Measurements from ENCODE around the gene TRIM67.
A peak's percentile ranks its signal among the peaks of the same experiment; 100 is the strongest.

Gene TRIM67

GRCh38 chr1:231160895-231161666 is 777 bp upstream of the TRIM67 start:
- Histone ChIP-seq H3K36me3 (ENCODE audit: control insufficient read depth, insufficient read depth, low read length) (no peaks in the 10 kb centered on the region), H3K4me3 (ENCODE audit: low read length) (no peak overlapping the region), H3K27me3 (ENCODE audit: control insufficient read depth, insufficient read depth, low read length) (peaks cover 10% of the 10 kb centered on the region), H3K27ac (ENCODE audit: low read depth, low read length) (no peak overlapping the region), H3K9ac (ENCODE audit: low read length) (no peak overlapping the region), H3K4me1 (ENCODE audit: control insufficient read depth, insufficient read depth, low read length) (no peaks in the 10 kb centered on the region)

- Histone ChIP-seq H3K9ac (ENCODE audit: low read length) (no peak overlapping the region), H3K27me3 (ENCODE audit: control insufficient read depth, insufficient read depth, low read length) (peaks cover 10% of the 10 kb centered on the region), H3K27ac (ENCODE audit: low read depth, low read length) (no peak overlapping the region), H3K4me3 (ENCODE audit: low read length) (peak overlapping the region; percentile 27), H3K4me1 (ENCODE audit: control insufficient read depth, insufficient read depth, low read length) (no peaks in the 10 kb centered on the region), H3K36me3 (ENCODE audit: control insufficient read depth, insufficient read depth, low read length) (no peaks in the 10 kb centered on the region)
Measured at GRCh38 chr1:231162297-231162969, 575 bp downstream of the TRIM67 start.

- H3K4me1 ChIP-seq (ENCODE audit: control insufficient read depth, insufficient read depth, low read length) = no peaks in the 10 kb centered on the region
- no peak overlapping the region for H3K9ac ChIP-seq (ENCODE audit: low read length)
- no peak overlapping the region for H3K27ac ChIP-seq (ENCODE audit: low read depth, low read length)
- peak overlapping the region; percentile 27 for H3K4me3 ChIP-seq (ENCODE audit: low read length)
- H3K27me3 ChIP-seq (ENCODE audit: control insufficient read depth, insufficient read depth, low read length) = peaks cover 10% of the 10 kb centered on the region
- H3K36me3 ChIP-seq (ENCODE audit: control insufficient read depth, insufficient read depth, low read length) = no peaks in the 10 kb centered on the region
Measured at GRCh38 chr1:231162970-231163829, 1.3 kb downstream of the TRIM67 start.

- Histone ChIP-seq H3K36me3 (ENCODE audit: control insufficient read depth, insufficient read depth, low read length) (no peaks in the 10 kb centered on the region), H3K27ac (ENCODE audit: low read depth, low read length) (no peak overlapping the region), H3K27me3 (ENCODE audit: control insufficient read depth, insufficient read depth, low read length) (peaks cover 10% of the 10 kb centered on the region), H3K4me1 (ENCODE audit: control insufficient read depth, insufficient read depth, low read length) (no peaks in the 10 kb centered on the region), H3K4me3 (ENCODE audit: low read length) (no peak overlapping the region), H3K9ac (ENCODE audit: low read length) (no peak overlapping the region)
Measured at GRCh38 chr1:231163830-231164427, 2.1 kb downstream of the TRIM67 start.

GRCh38 chr1:231165371-231165770 is 3.5 kb downstream of the TRIM67 start:
- Histone ChIP-seq H3K4me1 (ENCODE audit: control insufficient read depth, insufficient read depth, low read length) (no peaks in the 10 kb centered on the region), H3K9ac (ENCODE audit: low read length) (no peak overlapping the region), H3K36me3 (ENCODE audit: control insufficient read depth, insufficient read depth, low read length) (no peaks in the 10 kb centered on the region), H3K27ac (ENCODE audit: low read depth, low read length) (no peak overlapping the region), H3K27me3 (ENCODE audit: control insufficient read depth, insufficient read depth, low read length) (peaks cover 10% of the 10 kb centered on the region), H3K4me3 (ENCODE audit: low read length) (no peak overlapping the region)

GRCh38 chr1:231166398-231166797 is 4.5 kb downstream of the TRIM67 start:
- Histone ChIP-seq H3K27me3 (ENCODE audit: control insufficient read depth, insufficient read depth, low read length) (peaks cover 10% of the 10 kb centered on the region), H3K36me3 (ENCODE audit: control insufficient read depth, insufficient read depth, low read length) (no peaks in the 10 kb centered on the region), H3K9ac (ENCODE audit: low read length) (no peak overlapping the region), H3K4me3 (ENCODE audit: low read length) (no peak overlapping the region), H3K27ac (ENCODE audit: low read depth, low read length) (no peak overlapping the region), H3K4me1 (ENCODE audit: control insufficient read depth, insufficient read depth, low read length) (no peaks in the 10 kb centered on the region)

- no peak overlapping the region for H3K4me3 ChIP-seq (ENCODE audit: low read length)
- H3K27ac ChIP-seq (ENCODE audit: low read depth, low read length) = no peak overlapping the region
- H3K36me3 ChIP-seq (ENCODE audit: control insufficient read depth, insufficient read depth, low read length) = no peaks in the 10 kb centered on the region
- H3K4me1 ChIP-seq (ENCODE audit: control insufficient read depth, insufficient read depth, low read length) = no peaks in the 10 kb centered on the region
- no peak overlapping the region for H3K9ac ChIP-seq (ENCODE audit: low read length)
- H3K27me3 ChIP-seq (ENCODE audit: control insufficient read depth, insufficient read depth, low read length) = no peaks in the 10 kb centered on the region
Measured at GRCh38 chr1:231170875-231171274, 9.0 kb downstream of the TRIM67 start.

- H3K27me3 ChIP-seq (ENCODE audit: control insufficient read depth, insufficient read depth, low read length) = no peaks in the 10 kb centered on the region
- no peak overlapping the region for H3K27ac ChIP-seq (ENCODE audit: low read depth, low read length)
- H3K36me3 ChIP-seq (ENCODE audit: control insufficient read depth, insufficient read depth, low read length) = no peaks in the 10 kb centered on the region
- H3K4me3 ChIP-seq (ENCODE audit: low read length) = no peak overlapping the region
- no peak overlapping the region for H3K9ac ChIP-seq (ENCODE audit: low read length)
- H3K4me1 ChIP-seq (ENCODE audit: control insufficient read depth, insufficient read depth, low read length) = no peaks in the 10 kb centered on the region
Measured at GRCh38 chr1:231171623-231172197, 9.9 kb downstream of the TRIM67 start.

- H3K27me3 ChIP-seq (ENCODE audit: control insufficient read depth, insufficient read depth, low read length) = no peaks in the 10 kb centered on the region
- no peak overlapping the region for H3K9ac ChIP-seq (ENCODE audit: low read length)
- H3K27ac ChIP-seq (ENCODE audit: low read depth, low read length) = no peak overlapping the region
- no peaks in the 10 kb centered on the region for H3K36me3 ChIP-seq (ENCODE audit: control insufficient read depth, insufficient read depth, low read length)
- H3K4me1 ChIP-seq (ENCODE audit: control insufficient read depth, insufficient read depth, low read length) = no peaks in the 10 kb centered on the region
- no peak overlapping the region for H3K4me3 ChIP-seq (ENCODE audit: low read length)
Measured at GRCh38 chr1:231172411-231172810, 10.6 kb downstream of the TRIM67 start.

GRCh38 chr1:231176421-231176820 is 14.6 kb downstream of the TRIM67 start:
- Histone ChIP-seq H3K27ac (ENCODE audit: low read depth, low read length) (no peak overlapping the region), H3K4me3 (ENCODE audit: low read length) (no peak overlapping the region), H3K36me3 (ENCODE audit: control insufficient read depth, insufficient read depth, low read length) (no peaks in the 10 kb centered on the region), H3K9ac (ENCODE audit: low read length) (no peak overlapping the region), H3K4me1 (ENCODE audit: control insufficient read depth, insufficient read depth, low read length) (no peaks in the 10 kb centered on the region), H3K27me3 (ENCODE audit: control insufficient read depth, insufficient read depth, low read length) (no peaks in the 10 kb centered on the region)

- H3K27ac ChIP-seq (ENCODE audit: low read depth, low read length) = no peak overlapping the region
Measured at GRCh38 chr1:231177226-231177625, 15.4 kb downstream of the TRIM67 start.

GRCh38 chr1:231177936-231178335 is 16.1 kb downstream of the TRIM67 start:
- no peaks in the 10 kb centered on the region for H3K4me1 ChIP-seq (ENCODE audit: control insufficient read depth, insufficient read depth, low read length)
- no peaks in the 10 kb centered on the region for H3K27me3 ChIP-seq (ENCODE audit: control insufficient read depth, insufficient read depth, low read length)
- no peaks in the 10 kb centered on the region for H3K36me3 ChIP-seq (ENCODE audit: control insufficient read depth, insufficient read depth, low read length)
- no peak overlapping the region for H3K27ac ChIP-seq (ENCODE audit: low read depth, low read length)
- H3K4me3 ChIP-seq (ENCODE audit: low read length) = no peak overlapping the region
- H3K9ac ChIP-seq (ENCODE audit: low read length) = no peak overlapping the region

More at GRCh38 chr1:231177226-231177625, 15.4 kb downstream of the TRIM67 start:
- Histone ChIP-seq H3K9ac (ENCODE audit: low read length) (no peak overlapping the region), H3K4me1 (ENCODE audit: control insufficient read depth, insufficient read depth, low read length) (no peaks in the 10 kb centered on the region), H3K4me3 (ENCODE audit: low read length) (no peak overlapping the region), H3K27me3 (ENCODE audit: control insufficient read depth, insufficient read depth, low read length) (no peaks in the 10 kb centered on the region), H3K36me3 (ENCODE audit: control insufficient read depth, insufficient read depth, low read length) (no peaks in the 10 kb centered on the region)

All from rectal smooth muscle tissue (tissue), 1 donor.